SKM-1 treated with dmso at 0.1 percent for 144 hours (cell line): ENCODE data around the gene GOLGA6A.
A peak's percentile ranks its signal among the peaks of the same experiment; 100 is the strongest.
"Not testable (repeated sequence)": the region's sequence is repeated elsewhere in the genome, so short reads cannot be mapped to it uniquely, and the experiment has no call there.

Source experiments
- DNase-seq: peaks from one replicate; lab custom pipeline; 2025; ENCODE audit not compliant: unreplicated experiment; lab: John Stamatoyannopoulos, UW

GOLGA6A gene

GRCh38 chr15:74053941-74054529 lies 28.3 kb downstream of the GOLGA6A start:
- DNase-seq, result peak; percentile 67

- no peak for DNase-seq
Observed at GRCh38 chr15:74053517-74053916, 28.8 kb downstream of the GOLGA6A start.

- not testable (repeated sequence) for DNase-seq
Observed at GRCh38 chr15:74052271-74053260, 29.8 kb downstream of the GOLGA6A start.

GRCh38 chr15:74050556-74051234 lies 31.7 kb downstream of the GOLGA6A start:
- no peak for DNase-seq

- no peak for DNase-seq
Observed at GRCh38 chr15:74050127-74050526, 32.2 kb downstream of the GOLGA6A start.

GRCh38 chr15:74046275-74046674 lies 36.1 kb downstream of the GOLGA6A start:
- DNase-seq, result no peak

GRCh38 chr15:74045636-74046274 lies 36.6 kb downstream of the GOLGA6A start:
- no peak for DNase-seq

- DNase-seq, result no peak
Observed at GRCh38 chr15:74045184-74045583, 37.2 kb downstream of the GOLGA6A start.

GRCh38 chr15:74044267-74045110 lies 37.9 kb downstream of the GOLGA6A start:
- no peak for DNase-seq

GRCh38 chr15:74043425-74044266 lies 38.7 kb downstream of the GOLGA6A start:
- no peak for DNase-seq

- no peak for DNase-seq
Observed at GRCh38 chr15:74042603-74043424, 39.5 kb downstream of the GOLGA6A start.

- DNase-seq, result no peak
Observed at GRCh38 chr15:74041777-74042435, 40.4 kb downstream of the GOLGA6A start.

GRCh38 chr15:74041311-74041756 lies 41.0 kb downstream of the GOLGA6A start:
- DNase-seq, result no peak

GRCh38 chr15:74040109-74040850 lies 42.1 kb downstream of the GOLGA6A start:
- no peak for DNase-seq

GRCh38 chr15:74039656-74040010 lies 42.7 kb downstream of the GOLGA6A start:
- DNase-seq, result no peak

- DNase-seq, result no peak
Observed at GRCh38 chr15:74038707-74039655, 43.4 kb downstream of the GOLGA6A start.
